Measurements from ENCODE around the gene PBXIP1. TPM values are rescaled to one million over a fixed set of nuclear protein-coding genes. Genes with fewer than 3 reads are reported as not detected.
A peak's percentile ranks its signal among the peaks of the same experiment; 100 is the strongest.

Gene PBXIP1
- total RNA-seq, 1 experiment from 2014 or later, result 21.6 TPM

DNA sequence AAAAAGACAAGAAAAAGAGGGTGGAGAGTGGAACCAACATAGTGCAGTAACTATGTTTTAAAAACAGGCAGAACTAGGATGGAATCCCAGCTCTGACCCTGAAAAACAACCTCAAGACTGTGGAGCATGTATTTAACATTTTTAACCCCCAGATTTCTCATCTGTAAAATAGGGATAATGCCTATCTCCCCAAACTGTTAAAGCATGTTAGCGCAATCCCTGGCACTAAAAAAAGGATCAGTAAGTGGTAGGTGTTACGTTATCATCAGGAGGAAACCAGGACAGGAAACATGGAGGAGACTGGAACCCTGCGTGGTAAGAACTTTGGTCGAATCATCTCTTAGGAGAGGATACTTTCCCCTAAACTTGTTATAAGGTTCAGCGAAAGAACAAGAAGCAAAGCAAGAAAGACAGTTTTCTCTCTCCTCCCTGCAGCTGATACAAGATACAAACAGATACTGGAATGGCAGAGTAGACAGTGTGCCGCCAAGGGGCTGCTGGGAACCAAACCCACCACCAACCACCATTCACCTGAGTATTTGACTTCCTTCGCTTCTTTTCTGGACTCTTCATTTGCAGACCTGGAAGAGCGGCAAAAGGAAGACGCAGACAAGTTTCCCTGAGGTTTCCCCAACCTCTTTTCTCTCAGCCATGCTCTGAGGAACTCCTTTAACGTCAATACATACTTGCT lies 4.7 kb upstream of the PBXIP1 start:
- peaks cover 48 to 54% of the 10 kb centered on the region in 2 experiments for H3K4me1 Mint-ChIP-seq
- no peak for DNase-seq
- no peak overlapping the region for H2AFZ ChIP-seq (ENCODE audit: low read length)
- no peak overlapping the region for H3K23ac ChIP-seq (ENCODE audit: insufficient read length, low read depth, low read length)
- no peak overlapping the region for H4K5ac ChIP-seq (ENCODE audit: insufficient read length, low read depth, low read length)
- H3K9me3 ChIP-seq (ENCODE audit: control insufficient read depth, low read depth, low read length), result no peaks in the 10 kb centered on the region
- no peak overlapping the region for H3T11ph ChIP-seq (ENCODE audit: low read length)
- H2BK12ac ChIP-seq (ENCODE audit: insufficient read length, low read depth, low read length), result no peak overlapping the region
- H3K4me1 ChIP-seq (ENCODE audit: insufficient read depth, low read length), result peaks cover 2% of the 10 kb centered on the region; the same call in 1 of the 2 replicates
- peak overlapping the region; percentile 83 to 88 (median 84); a peak in 3 of 7 replicates for H3K27ac Mint-ChIP-seq
- H3K4me3 Mint-ChIP-seq, result peak overlapping the region; percentile 82 to 99
- H2BK5ac ChIP-seq (ENCODE audit: insufficient read length, low read length), result no peak overlapping the region
- H2BK120ac ChIP-seq (ENCODE audit: low read depth, low read length, poor library complexity, severe bottlenecking), result no peak overlapping the region
- H3K27ac ChIP-seq (ENCODE audit: insufficient read length, low read depth, low read length), result no peak overlapping the region
- H3K4me2 ChIP-seq (ENCODE audit: insufficient read depth, insufficient read length, low read length), result peak overlapping the region; percentile 76
- peaks cover 24 to 60% (median 48%) of the 10 kb centered on the region in 3 experiments; a peak in 6 of 7 replicates for H3K36me3 Mint-ChIP-seq (ENCODE audit: insufficient read depth in 1 of 3, low read depth in 3 of 3)
- no peaks in the 10 kb centered on the region for H3K9me3 Mint-ChIP-seq
- WGBS (ENCODE audit: extremely low coverage, insufficient read length, low lambda C conversion rate), result no CpG with 5 or more reads among the region's 10 CpGs
- H3K27me3 Mint-ChIP-seq (ENCODE audit: low read depth), result no peaks in the 10 kb centered on the region
- H3K18ac ChIP-seq (ENCODE audit: insufficient read length, low read depth, low read length), result no peak overlapping the region
- H3K9ac ChIP-seq (ENCODE audit: extremely low read depth, insufficient read length, low read length), result no peak overlapping the region
- no peak overlapping the region for H3K14ac ChIP-seq (ENCODE audit: insufficient read depth, low read length)
- TF ChIP-seq, protein P1, sequence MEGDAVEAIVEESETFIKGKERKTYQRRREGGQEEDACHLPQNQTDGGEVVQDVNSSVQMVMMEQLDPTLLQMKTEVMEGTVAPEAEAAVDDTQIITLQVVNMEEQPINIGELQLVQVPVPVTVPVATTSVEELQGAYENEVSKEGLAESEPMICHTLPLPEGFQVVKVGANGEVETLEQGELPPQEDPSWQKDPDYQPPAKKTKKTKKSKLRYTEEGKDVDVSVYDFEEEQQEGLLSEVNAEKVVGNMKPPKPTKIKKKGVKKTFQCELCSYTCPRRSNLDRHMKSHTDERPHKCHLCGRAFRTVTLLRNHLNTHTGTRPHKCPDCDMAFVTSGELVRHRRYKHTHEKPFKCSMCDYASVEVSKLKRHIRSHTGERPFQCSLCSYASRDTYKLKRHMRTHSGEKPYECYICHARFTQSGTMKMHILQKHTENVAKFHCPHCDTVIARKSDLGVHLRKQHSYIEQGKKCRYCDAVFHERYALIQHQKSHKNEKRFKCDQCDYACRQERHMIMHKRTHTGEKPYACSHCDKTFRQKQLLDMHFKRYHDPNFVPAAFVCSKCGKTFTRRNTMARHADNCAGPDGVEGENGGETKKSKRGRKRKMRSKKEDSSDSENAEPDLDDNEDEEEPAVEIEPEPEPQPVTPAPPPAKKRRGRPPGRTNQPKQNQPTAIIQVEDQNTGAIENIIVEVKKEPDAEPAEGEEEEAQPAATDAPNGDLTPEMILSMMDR (conservative IDR thresholded peaks at IDR 0.05), result no peak
- no peak overlapping the region for H2AK5ac ChIP-seq (ENCODE audit: insufficient read length, low read length)
- peaks cover 10% of the 10 kb centered on the region for H3K23me2 ChIP-seq (ENCODE audit: insufficient read length, low read depth, low read length, poor library complexity, severe bottlenecking)
- H3K79me1 ChIP-seq (ENCODE audit: insufficient read depth, low read depth, low read length, poor library complexity, severe bottlenecking), result no peaks in the 10 kb centered on the region
- no peaks in the 10 kb centered on the region; the same call in 1 of the 2 replicates for H3K79me2 ChIP-seq (ENCODE audit: insufficient read depth, low read length)
- H3K56ac ChIP-seq (ENCODE audit: insufficient read length, low read depth, low read length), result no peak overlapping the region
- no peak overlapping the region for H2BK20ac ChIP-seq (ENCODE audit: low read depth, low read length, poor library complexity, severe bottlenecking)
- no peaks in the 10 kb centered on the region for H4K20me1 ChIP-seq (ENCODE audit: control insufficient read depth, insufficient read depth, insufficient read length)
- no peak overlapping the region for H2BK15ac ChIP-seq (ENCODE audit: low read depth, low read length)
- H3K4ac ChIP-seq (ENCODE audit: low read depth, low read length), result no peak overlapping the region
- H3K27me3 ChIP-seq (ENCODE audit: insufficient read depth, low read length), result no peaks in the 10 kb centered on the region
- no peak overlapping the region for H4K91ac ChIP-seq (ENCODE audit: insufficient read length, low read depth, low read length)
- no peak overlapping the region for H4K8ac ChIP-seq (replicated peaks; ENCODE audit: insufficient read length, low read depth, low read length)

Data from H9 (cell line).